GM12878 (cell line): ENCODE measurements around the gene PHF20. TPM values are rescaled to one million over a fixed set of nuclear protein-coding genes. Genes with fewer than 3 reads are reported as not detected.

Experiments
- BCLAF1 ChIP-seq: fragments of 450-650 bp; IDR thresholded peaks from 2 replicates; pipeline ENCODE4 v1.6.1; 2017; ENCODE audit warnings: antibody characterized with exemption, mild to moderate bottlenecking, moderate library complexity
- CREM ChIP-seq: IDR thresholded peaks from 2 replicates; pipeline ENCODE4 v1.6.1; 2014; ENCODE audit warnings: antibody characterized with exemption, low read depth
- E2F8 ChIP-seq: fragments of 450-650 bp; IDR thresholded peaks from 2 replicates; pipeline ENCODE4 v1.6.1; 2018; ENCODE audit warnings: mild to moderate bottlenecking, low read depth, moderate library complexity; ENCODE audit not compliant: partially characterized antibody
- FOS ChIP-seq: IDR thresholded peaks from 3 replicates; pipeline ENCODE4 v1.6.1; 2011; ENCODE audit warnings: borderline replicate concordance; ENCODE audit not compliant: insufficient read length; ENCODE audit errors: extremely low read depth
- GABPA ChIP-seq: IDR thresholded peaks from 2 replicates; pipeline ENCODE4 v1.6.1; 2014; ENCODE audit warnings: antibody characterized with exemption, low read depth, mild to moderate bottlenecking, inconsistent platforms
- HDAC6 ChIP-seq: fragments of 200-600 bp; sonication (generic); IDR thresholded peaks from one replicate; pipeline ENCODE4 v1.8.0; 2017; ENCODE audit warnings: antibody characterized with exemption; ENCODE audit not compliant: unreplicated experiment
- JUNB ChIP-seq: IDR thresholded peaks from 2 replicates; pipeline ENCODE4 v1.6.1; 2016; ENCODE audit warnings: antibody characterized with exemption, mild to moderate bottlenecking
- JUND ChIP-seq: IDR thresholded peaks from 2 replicates; pipeline ENCODE4 v1.6.1; 2012; ENCODE audit warnings: low read depth, mild to moderate bottlenecking, low read length, improper control_type of control experiment, moderate library complexity
- MAX ChIP-seq: IDR thresholded peaks from 2 replicates; pipeline ENCODE4 v1.6.1; 2012; ENCODE audit warnings: low read depth, low read length, improper control_type of control experiment
- RBBP5 ChIP-seq: fragments of 200-600 bp; sonication (generic); conservative IDR thresholded peaks from 2 replicates; pipeline ENCODE4 v1.6.1; 2016
- RCOR1 ChIP-seq: conservative IDR thresholded peaks from 2 replicates; pipeline ENCODE4 v1.6.1; 2012; ENCODE audit warnings: low read depth, low read length, improper control_type of control experiment
- SKIL ChIP-seq: fragments of 450-650 bp; IDR thresholded peaks from 2 replicates; pipeline ENCODE4 v1.6.1; 2017; ENCODE audit warnings: mild to moderate bottlenecking, low read depth, inconsistent platforms; ENCODE audit not compliant: poor library complexity, severe bottlenecking
- TCF12 ChIP-seq: IDR thresholded peaks from 2 replicates; pipeline ENCODE4 v1.6.1; 2011; ENCODE audit warnings: low read depth, mild to moderate bottlenecking, low read length
- TCF3 ChIP-seq: IDR thresholded peaks from 2 replicates; pipeline ENCODE4 v1.6.1; 2012; ENCODE audit warnings: low read depth, mild to moderate bottlenecking, low read length, borderline replicate concordance; ENCODE audit not compliant: insufficient read depth
- ZNF24 ChIP-seq: fragments of 450-650 bp; IDR thresholded peaks from 2 replicates; pipeline ENCODE4 v1.6.1; 2017; ENCODE audit warnings: antibody characterized with exemption, mild to moderate bottlenecking
- ZNF274 ChIP-seq: IDR thresholded peaks from one replicate; pipeline ENCODE4 v1.8.0; 2011; ENCODE audit not compliant: insufficient read length, insufficient read depth
- ZNF592 ChIP-seq: fragments of 450-650 bp; IDR thresholded peaks from 2 replicates; pipeline ENCODE4 v1.6.1; 2017; ENCODE audit warnings: mild to moderate bottlenecking, moderate library complexity
- polyA plus RNA-seq, 11 experiments: library from polyadenylated mRNA; depleted of rRNA in 4 of 11; unstranded in 6 of 11; stranded (reverse) in 5 of 11; fragments of >200 nt; fragmentation: Nextera tagmentation in 4 of 11; fragmentation: Illumina TruSeq in 1 of 11; extraction: Ambion mirVana in 4 of 11; extraction: Trizol in 1 of 11; gene quantifications; 1 replicate in 1 of 11; 2 replicates in 10 of 11; pipeline versions ENCODE4 v1.2.1 to v1.2.3, GENCODE V29; 2011 to 2016; ENCODE audit warnings: inconsistent platforms in 2 of 11, missing spikeins in 2 of 11, low read depth in 1 of 11
- total RNA-seq, 4 experiments: library from RNA; depleted of rRNA in 3 of 4; stranded (reverse); fragments of >200 nt in 3 of 4; fragmentation: Illumina TruSeq in 1 of 4; extraction: Trizol in 1 of 4; gene quantifications; 2 replicates each; pipeline versions ENCODE4 v1.2.1 to v1.2.3, GENCODE V29; 2013 to 2021

Gene PHF20
- total and polyA plus RNA-seq, 10 of the 15 experiments (the other 5 are each of a cell fraction or from before 2014, with no cell fraction given): 31.6 to 91.2 (median 46.8) TPM

GRCh38 chr20:35954200-35954906 is 182.5 kb downstream of the PHF20 start, which contains the start of gene SCAND1 (continued):
- TF ChIP-seq FOS (no peak), BCLAF1 (no peak), ZNF592 (peak; percentile 91; the same call in 1 of the 2 replicates), JUNB (no peak), TCF3 (0 out of 2 replicates have a peak, but pooled peaks have one; percentile 17), MAX (peak; percentile 96), GABPA (peak; percentile 97), TCF12 (peak; percentile 54), JUND (no peak), CREM (peak; percentile 89), ZNF24 (no peak), ZNF274 (no peak), E2F8 (peak; percentile 69), RCOR1 (peak; percentile 59), SKIL (no peak), HDAC6 (no peak), RBBP5 (no peak)
